GM12878 (cell line): ENCODE measurements around the gene KIFC1. TPM values are rescaled to one million over a fixed set of nuclear protein-coding genes. Genes with fewer than 3 reads are reported as not detected.

Experiments
- ATAC-seq: fragments of 200-7000 bp; cut with Tn5 transposase; 3 replicates; pipeline ENCODE4 v1.9.1; 2020; ENCODE audit warnings: mild to moderate bottlenecking, moderate library complexity
- BruUV-seq: library from RNA; stranded (reverse); fragments of 400-500 nt; replicated peaks from 2 replicates; lab custom pipeline; 2021; lab: Mats Ljungman, UMichigan
- CTCF ChIA-PET: fragments of 300-600 bp; sonication (Branson Sonifier 250); formaldehyde crosslinking; extraction: SDS; loops from one replicate; lab custom pipeline; 2021; ENCODE audit warnings: inconsistent platforms; lab: Yijun Ruan, JAX
- POLR2A ChIA-PET: fragments of 350-600 bp; formaldehyde crosslinking; extraction: SDS; loops from one replicate; lab custom pipeline; 2021; ENCODE audit warnings: inconsistent platforms; lab: Charles Lee
- RAD21 ChIA-PET: fragments of 300-600 bp; sonication (Branson Sonifier 250); formaldehyde crosslinking; loops from one replicate; lab custom pipeline; 2023; ENCODE audit warnings: antibody characterized with exemption; ENCODE audit not compliant: unreplicated experiment; lab: Charles Lee
- SMC1A ChIA-PET: fragments of 300-600 bp; sonication (Branson Sonifier 250); formaldehyde crosslinking; loops from one replicate; lab custom pipeline; 2023; ENCODE audit not compliant: unreplicated experiment, uncharacterized antibody; lab: Charles Lee
- DNase-seq: peaks from one replicate; pipeline ENCODE4 v3.0.0-alpha.2; 2011; ENCODE audit warnings: low read depth, low spot score
- FAIRE-seq: peaks from 3 replicates; lab custom pipeline; 2011; peaks lifted over from hg19 to GRCh38; lab: Jason Lieb, UNC
- H2AFZ ChIP-seq: 2 replicates; pipeline ENCODE4 v1.6.0; 2011; ENCODE audit warnings: low read depth, low read length, control low read depth; ENCODE audit not compliant: control insufficient read depth
- H3K27ac ChIP-seq: 2 replicates; pipeline ENCODE4 v1.5.1; 2011; ENCODE audit warnings: control low read depth; ENCODE audit not compliant: control insufficient read depth, insufficient read depth
- H3K27me3 ChIP-seq, 2 experiments: replicated peaks in 1 of 2; 2 replicates each; pipeline versions ENCODE4 v1.6.0 to v1.6.1; 2011; ENCODE audit warnings: low read length in 1 of 2; ENCODE audit not compliant: control insufficient read depth in 2 of 2, insufficient read depth in 2 of 2
- H3K36me3 ChIP-seq, 2 experiments: 2 replicates each; pipeline ENCODE4 v1.5.1; 2011; ENCODE audit warnings: low read length in 1 of 2; ENCODE audit not compliant: control insufficient read depth in 2 of 2, insufficient read depth in 2 of 2
- H3K4me1 ChIP-seq: 2 replicates; pipeline ENCODE4 v1.6.1; 2011; ENCODE audit warnings: mild to moderate bottlenecking, low read length, moderate library complexity, mixed read lengths; ENCODE audit not compliant: control insufficient read depth, insufficient read depth
- H3K4me2 ChIP-seq: 2 replicates; pipeline ENCODE4 v1.6.0; 2011; ENCODE audit warnings: control low read depth; ENCODE audit not compliant: control insufficient read depth, insufficient read depth
- H3K4me3 ChIP-seq: fragments of 200-600 bp; sonication (generic); 2 replicates; pipeline ENCODE4 v1.5.1; 2016
- H3K79me2 ChIP-seq: 2 replicates; pipeline ENCODE4 v1.6.0; 2011; ENCODE audit warnings: low read length; ENCODE audit not compliant: control insufficient read depth, insufficient read depth
- H3K9ac ChIP-seq: 2 replicates; pipeline ENCODE4 v1.8.0; 2011; ENCODE audit warnings: low read length, control low read depth, mixed read lengths; ENCODE audit not compliant: control insufficient read depth, insufficient read depth
- H3K9me3 ChIP-seq: replicated peaks from 3 replicates; pipeline ENCODE4 v1.5.1; 2011; ENCODE audit warnings: mild to moderate bottlenecking, low read length; ENCODE audit not compliant: control insufficient read depth, insufficient read depth
- H4K20me1 ChIP-seq: 2 replicates; pipeline ENCODE4 v1.6.0; 2011; ENCODE audit not compliant: control insufficient read depth, insufficient read depth
- ATF7 ChIP-seq: fragments of 450-650 bp; IDR thresholded peaks from 2 replicates; pipeline ENCODE4 v1.6.1; 2016; ENCODE audit warnings: low read depth, mild to moderate bottlenecking
- MEF2B ChIP-seq: fragments of 450-650 bp; IDR thresholded peaks from 2 replicates; pipeline ENCODE4 v1.6.1; 2018; ENCODE audit warnings: mild to moderate bottlenecking, moderate library complexity; ENCODE audit not compliant: partially characterized antibody, poor library complexity, severe bottlenecking
- RFX5 ChIP-seq: IDR thresholded peaks from 2 replicates; pipeline ENCODE4 v1.6.1; 2011; ENCODE audit warnings: low read depth, low read length, improper control_type of control experiment
- RUNX3 ChIP-seq: IDR thresholded peaks from 2 replicates; pipeline ENCODE4 v1.6.1; 2012; ENCODE audit warnings: low read length, inconsistent platforms
- WGBS: methylation state at CpG from one replicate; pipeline ENCODE4 v1.1.6; 2016; ENCODE audit warnings: low lambda C conversion rate; ENCODE audit not compliant: insufficient replicate concordance, insufficient coverage; ENCODE audit errors: missing lambda C conversion rate; 5-methylcytosine and 5-hydroxymethylcytosine counted together
- in situ Hi-C: fragments of 300-500 bp; cut with MboI; formaldehyde crosslinking; loops from 9 replicates; pipeline ENCODE4 v1.14.3; 2018; ENCODE audit warnings: mixed read lengths
- intact Hi-C: fragments of 100-400 bp; cut with micrococcal nuclease; formaldehyde crosslinking; loops from one replicate; pipeline ENCODE4 v1.14.2; 2022; ENCODE audit not compliant: unreplicated experiment
- polyA plus RNA-seq, 11 experiments: library from polyadenylated mRNA; depleted of rRNA in 4 of 11; unstranded in 6 of 11; stranded (reverse) in 5 of 11; fragments of >200 nt; fragmentation: Nextera tagmentation in 4 of 11; fragmentation: Illumina TruSeq in 1 of 11; extraction: Ambion mirVana in 4 of 11; extraction: Trizol in 1 of 11; gene quantifications; 1 replicate in 1 of 11; 2 replicates in 10 of 11; pipeline versions ENCODE4 v1.2.1 to v1.2.3, GENCODE V29; 2011 to 2016; ENCODE audit warnings: inconsistent platforms in 2 of 11, missing spikeins in 2 of 11, low read depth in 1 of 11
- total RNA-seq, 4 experiments: library from RNA; depleted of rRNA in 3 of 4; stranded (reverse); fragments of >200 nt in 3 of 4; fragmentation: Illumina TruSeq in 1 of 4; extraction: Trizol in 1 of 4; gene quantifications; 2 replicates each; pipeline versions ENCODE4 v1.2.1 to v1.2.3, GENCODE V29; 2013 to 2021
- TF ChIP-seq, protein P1 (sequence below): IDR thresholded peaks from 2 replicates; pipeline ENCODE4 v1.6.1; 2012; ENCODE audit warnings: low read length, inconsistent platforms
- TF ChIP-seq, protein P2 (sequence below): fragments of 150-350 bp; IDR thresholded peaks from 2 replicates; pipeline ENCODE4 v1.6.1; 2014; ENCODE audit warnings: mild to moderate bottlenecking, low read depth, low read length

KIFC1 gene
- total and polyA plus RNA-seq, 10 of the 15 experiments (the other 5 are each of a cell fraction or from before 2014, with no cell fraction given): 1.8 to 87.4 (median 54.4) TPM

DNA sequence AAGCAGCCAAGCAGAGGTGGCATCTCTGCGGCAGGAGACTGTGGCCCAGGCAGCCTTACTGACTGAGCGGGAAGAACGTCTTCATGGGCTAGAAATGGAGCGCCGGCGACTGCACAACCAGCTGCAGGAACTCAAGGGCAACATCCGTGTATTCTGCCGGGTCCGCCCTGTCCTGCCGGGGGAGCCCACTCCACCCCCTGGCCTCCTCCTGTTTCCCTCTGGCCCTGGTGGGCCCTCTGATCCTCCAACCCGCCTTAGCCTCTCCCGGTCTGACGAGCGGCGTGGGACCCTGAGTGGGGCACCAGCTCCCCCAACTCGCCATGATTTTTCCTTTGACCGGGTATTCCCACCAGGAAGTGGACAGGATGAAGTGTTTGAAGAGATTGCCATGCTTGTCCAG lies 13.3 kb downstream of the KIFC1 start:
- Histone ChIP-seq H3K4me2 (no peak overlapping the region), H3K9ac (no peak overlapping the region), H3K79me2 (no peaks in the 10 kb centered on the region), H3K27me3 (no peaks in the 10 kb centered on the region), H4K20me1 (no peaks in the 10 kb centered on the region), H3K4me3 (no peak overlapping the region), H2AFZ (no peak overlapping the region), H3K36me3 (peaks cover 33 to 34% of the 10 kb centered on the region in 2 experiments), H3K27ac (no peak overlapping the region), H3K4me1 (peaks cover 7% of the 10 kb centered on the region; the same call in 1 of the 2 replicates), H3K9me3 (no peaks in the 10 kb centered on the region)
- no peak for DNase-seq
- ChIA-PET RAD21 (no interaction called here), POLR2A (no interaction called here), CTCF (interaction anchor here (1.4 kb wide), 1 partner anchor 91 kb away, joined by 4 read pairs; the partner anchor contains the start of gene TAPBP), SMC1A (no interaction called here)
- no TSS peak for BruUV-seq
- no peak for FAIRE-seq
- intact Hi-C loops: no loop called here
- WGBS: 87% methylated on average over 17 of the region's 17 CpGs
- ATAC-seq: no peak
- in situ Hi-C loops: no loop called here
- TF ChIP-seq RUNX3 (no peak), ATF7 (no peak), RFX5 (no peak), MEF2B (no peak)
- TF ChIP-seq, protein P1, sequence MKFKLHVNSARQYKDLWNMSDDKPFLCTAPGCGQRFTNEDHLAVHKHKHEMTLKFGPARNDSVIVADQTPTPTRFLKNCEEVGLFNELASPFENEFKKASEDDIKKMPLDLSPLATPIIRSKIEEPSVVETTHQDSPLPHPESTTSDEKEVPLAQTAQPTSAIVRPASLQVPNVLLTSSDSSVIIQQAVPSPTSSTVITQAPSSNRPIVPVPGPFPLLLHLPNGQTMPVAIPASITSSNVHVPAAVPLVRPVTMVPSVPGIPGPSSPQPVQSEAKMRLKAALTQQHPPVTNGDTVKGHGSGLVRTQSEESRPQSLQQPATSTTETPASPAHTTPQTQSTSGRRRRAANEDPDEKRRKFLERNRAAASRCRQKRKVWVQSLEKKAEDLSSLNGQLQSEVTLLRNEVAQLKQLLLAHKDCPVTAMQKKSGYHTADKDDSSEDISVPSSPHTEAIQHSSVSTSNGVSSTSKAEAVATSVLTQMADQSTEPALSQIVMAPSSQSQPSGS: no peak
- TF ChIP-seq, protein P2, sequence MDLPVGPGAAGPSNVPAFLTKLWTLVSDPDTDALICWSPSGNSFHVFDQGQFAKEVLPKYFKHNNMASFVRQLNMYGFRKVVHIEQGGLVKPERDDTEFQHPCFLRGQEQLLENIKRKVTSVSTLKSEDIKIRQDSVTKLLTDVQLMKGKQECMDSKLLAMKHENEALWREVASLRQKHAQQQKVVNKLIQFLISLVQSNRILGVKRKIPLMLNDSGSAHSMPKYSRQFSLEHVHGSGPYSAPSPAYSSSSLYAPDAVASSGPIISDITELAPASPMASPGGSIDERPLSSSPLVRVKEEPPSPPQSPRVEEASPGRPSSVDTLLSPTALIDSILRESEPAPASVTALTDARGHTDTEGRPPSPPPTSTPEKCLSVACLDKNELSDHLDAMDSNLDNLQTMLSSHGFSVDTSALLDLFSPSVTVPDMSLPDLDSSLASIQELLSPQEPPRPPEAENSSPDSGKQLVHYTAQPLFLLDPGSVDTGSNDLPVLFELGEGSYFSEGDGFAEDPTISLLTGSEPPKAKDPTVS: no peak
